GM19025 (cell line): Measurements from ENCODE around the gene ZEB1.
"Not testable (repeated sequence)": the region's sequence is repeated elsewhere in the genome, so short reads cannot be mapped to it uniquely, and the experiment has no call there.

Experiments
- ATAC-seq: cut with Tn5 transposase; IDR thresholded peaks from one replicate; pipeline ENCODE4 v1.9.1; 2021; ENCODE audit warnings: mild to moderate bottlenecking, low read depth, moderate library complexity; ENCODE audit not compliant: unreplicated experiment

ZEB1 gene

GRCh38 chr10:31568252-31568861 is 249.3 kb downstream of the ZEB1 start:
- not testable (repeated sequence) for ATAC-seq

GRCh38 chr10:31574577-31574976 is 255.6 kb downstream of the ZEB1 start:
- no peak for ATAC-seq

DNA sequence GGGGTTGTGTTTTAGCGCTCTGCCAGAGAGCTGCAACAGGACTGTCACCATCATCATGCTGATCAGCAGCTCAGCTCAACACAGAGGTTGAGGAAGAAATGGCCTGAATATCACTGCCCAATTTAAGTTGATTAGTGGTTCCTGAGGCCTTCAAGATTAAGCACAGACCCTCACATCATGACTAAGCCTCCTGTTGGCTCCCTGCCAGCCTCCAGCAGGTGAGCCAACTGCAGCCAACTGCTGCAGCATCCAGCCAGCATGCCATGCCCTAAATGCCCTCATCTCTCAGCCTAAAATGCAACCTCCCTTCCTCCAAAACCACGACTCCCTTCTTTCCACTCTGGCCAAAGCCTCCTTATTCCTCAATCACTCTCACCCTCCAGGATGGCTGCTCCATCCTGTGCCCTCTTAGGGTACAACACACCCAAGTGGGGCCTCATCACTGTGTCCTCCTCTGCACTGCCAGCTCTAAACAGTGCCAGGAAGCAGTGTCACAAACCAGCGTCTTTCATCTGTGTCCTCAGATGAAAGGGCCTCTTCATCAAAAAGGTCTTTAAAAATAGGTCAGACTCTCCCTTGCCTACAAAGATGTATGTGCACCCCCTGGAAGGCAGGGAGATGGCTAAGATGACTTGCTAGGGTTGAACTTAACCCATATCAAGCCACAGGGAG is 259.3 kb downstream of the ZEB1 start:
- no peak for ATAC-seq

- ATAC-seq, result no peak
Measured at GRCh38 chr10:31578951-31579350, 259.9 kb downstream of the ZEB1 start.
